GF-D8 (cell line): ENCODE results near the gene TPRX2.
"Not testable (repeated sequence)": the region's sequence is repeated elsewhere in the genome, so short reads cannot be mapped to it uniquely, and the experiment has no call there.

Experiments
- DNase-seq: peaks from one replicate; lab custom pipeline; 2025; lab: John Stamatoyannopoulos, UW

The TPRX2 gene

DNA sequence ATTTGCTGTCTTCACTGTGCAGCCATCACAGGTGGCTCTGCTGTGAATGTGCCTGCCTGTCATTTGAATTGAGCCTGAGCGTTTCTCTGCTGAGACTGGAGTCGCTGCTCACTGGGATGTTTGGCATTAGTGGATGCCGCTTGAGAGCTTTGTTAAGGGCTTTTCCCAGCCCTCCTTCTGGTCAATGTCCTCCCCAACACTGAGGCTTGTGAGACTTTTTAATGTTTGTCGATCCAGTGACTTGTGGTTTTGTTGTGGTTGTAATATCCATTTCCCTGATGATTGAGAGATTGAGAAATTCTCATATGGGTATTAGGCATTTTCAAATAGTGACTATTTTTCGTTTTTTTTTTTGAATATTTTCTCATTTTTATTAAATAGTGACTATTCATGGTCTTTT, 2.6 kb downstream of the TPRX2 start:
- no peak for DNase-seq

DNA sequence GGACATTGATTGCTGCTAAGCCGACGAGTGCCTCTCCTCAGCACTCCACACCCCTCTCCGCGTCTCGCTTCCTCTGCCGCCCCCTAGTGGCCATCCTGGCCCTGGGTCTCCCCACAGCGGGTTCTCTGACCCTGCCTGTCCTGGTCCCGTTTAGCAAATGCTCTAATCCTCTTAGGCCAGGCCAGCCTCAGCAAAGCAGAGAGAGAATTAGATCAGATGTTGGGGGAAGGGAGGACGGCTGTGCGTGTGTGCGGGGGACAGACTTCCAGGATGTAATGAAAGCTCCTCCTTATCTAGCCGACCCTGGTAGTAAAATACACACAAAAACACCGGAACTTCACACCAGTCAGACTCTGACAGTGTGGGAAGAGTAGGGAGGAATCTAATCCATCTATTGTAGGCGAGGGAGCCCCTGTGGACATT, 4.5 kb downstream of the TPRX2 start:
- DNase-seq = no peak

DNA sequence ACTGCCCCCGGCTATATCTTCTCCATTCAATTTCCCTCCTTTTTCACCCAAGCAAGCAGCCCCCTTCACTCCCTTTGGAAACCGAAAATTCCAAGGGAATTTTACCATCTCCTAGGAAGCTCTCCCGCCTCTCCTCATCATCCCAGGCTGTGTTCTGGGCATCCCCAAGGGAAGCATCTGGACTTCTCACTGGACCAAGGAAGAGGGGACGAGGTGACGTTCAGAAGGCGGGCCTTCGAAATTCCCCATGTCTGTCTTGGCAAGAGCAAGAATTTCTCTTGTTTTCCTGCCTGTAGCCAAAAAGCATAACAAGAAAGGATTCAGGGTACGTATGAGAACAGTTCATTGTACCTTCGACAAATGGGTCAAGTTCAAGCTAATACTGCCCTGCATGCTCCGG, 6.1 kb downstream of the TPRX2 start:
- no peak for DNase-seq

DNA sequence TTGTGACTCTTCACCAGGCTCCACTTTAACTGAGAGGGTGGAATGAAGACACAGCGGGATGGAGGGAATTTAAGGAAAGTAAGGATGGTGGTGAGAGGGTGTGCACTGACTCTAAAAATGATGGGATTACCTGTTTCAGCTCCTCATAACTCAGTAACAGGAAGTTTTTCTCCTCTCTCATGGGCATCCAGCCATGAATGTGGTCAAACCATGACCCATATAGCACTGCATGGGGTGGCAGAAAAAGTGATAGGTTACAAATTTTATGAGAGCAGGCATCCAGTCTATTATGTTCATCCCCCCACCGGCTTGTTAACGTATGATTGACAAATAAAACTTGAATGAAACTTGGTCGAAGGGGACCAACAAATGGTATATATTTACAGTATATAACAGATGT, 19.9 kb downstream of the TPRX2 start:
- no peak for DNase-seq

DNA sequence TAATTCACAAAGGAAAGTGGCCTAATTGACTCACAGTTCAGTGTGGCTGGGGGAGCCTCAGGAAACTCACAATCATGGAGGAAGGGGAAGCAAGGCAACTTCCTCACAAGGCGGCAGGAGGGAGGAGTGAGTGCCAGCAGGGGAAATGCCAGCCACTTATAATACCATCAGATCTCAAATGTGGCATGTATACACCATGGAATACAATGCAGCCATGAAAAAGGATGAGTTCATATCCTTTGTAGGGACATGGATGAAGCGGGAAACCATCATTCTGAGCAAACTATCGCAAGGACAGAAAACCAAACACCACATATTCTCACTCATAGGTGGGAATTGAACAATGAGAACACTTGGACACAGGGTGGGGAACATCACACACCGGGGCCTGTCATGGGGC, 20.4 kb downstream of the TPRX2 start:
- DNase-seq = not testable (repeated sequence)

DNA sequence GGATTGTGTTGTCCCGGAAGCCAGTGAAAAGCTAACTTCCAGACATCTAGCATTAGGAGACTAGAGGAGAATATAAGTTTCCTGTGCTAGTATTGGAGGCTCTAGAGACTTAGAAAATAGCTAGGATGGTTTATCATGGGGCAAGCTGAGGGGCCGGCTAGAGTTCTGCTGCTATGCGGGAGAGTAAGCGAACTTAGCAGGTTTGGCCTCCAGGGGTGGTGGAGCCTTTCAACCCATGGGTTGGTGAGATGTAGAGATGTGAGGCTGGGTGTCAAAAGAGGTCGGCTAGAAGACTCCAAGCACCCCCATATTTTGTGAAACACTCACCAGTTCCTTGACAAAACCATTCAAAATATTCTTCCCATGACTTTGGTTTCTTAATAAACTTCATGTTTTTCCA, 22.7 kb downstream of the TPRX2 start:
- DNase-seq = no peak

DNA sequence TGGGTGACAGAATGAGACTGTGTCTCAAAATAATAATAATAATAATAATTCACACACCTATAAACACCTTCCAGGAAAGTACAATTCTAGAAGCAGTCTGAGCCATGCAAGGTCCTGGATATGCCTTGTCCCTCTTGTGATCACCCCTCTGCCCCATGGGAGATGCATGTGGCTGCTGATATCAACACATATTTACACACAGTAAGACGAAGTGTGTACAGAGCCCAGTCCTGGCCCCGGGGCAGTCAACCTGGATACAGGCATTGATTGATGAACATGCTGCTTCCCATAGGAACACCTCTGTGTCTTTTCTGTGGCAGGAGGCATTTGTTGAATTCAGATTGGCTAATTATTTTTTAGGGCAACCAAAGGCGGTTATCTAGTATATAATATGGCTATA, 23.9 kb downstream of the TPRX2 start:
- no peak for DNase-seq

DNA sequence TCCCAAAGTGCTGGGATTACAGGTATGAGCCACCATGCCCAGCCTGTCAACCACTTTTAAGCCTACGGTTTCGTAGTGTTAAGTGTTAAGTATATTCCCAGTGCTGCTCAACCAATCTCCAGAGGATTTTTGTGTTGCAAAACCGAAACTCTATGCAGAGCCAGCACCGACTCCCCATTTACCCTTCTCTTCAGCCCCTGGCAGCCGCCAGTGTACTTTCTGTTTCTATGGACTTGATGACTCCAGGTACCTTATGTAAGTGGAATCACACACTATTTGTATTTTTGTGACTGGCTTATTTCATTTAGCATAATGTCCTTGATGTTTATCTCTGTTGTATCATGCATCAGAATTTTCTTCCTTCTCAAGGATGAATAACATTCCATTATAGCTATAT, 26.0 kb downstream of the TPRX2 start:
- DNase-seq = no peak

DNA sequence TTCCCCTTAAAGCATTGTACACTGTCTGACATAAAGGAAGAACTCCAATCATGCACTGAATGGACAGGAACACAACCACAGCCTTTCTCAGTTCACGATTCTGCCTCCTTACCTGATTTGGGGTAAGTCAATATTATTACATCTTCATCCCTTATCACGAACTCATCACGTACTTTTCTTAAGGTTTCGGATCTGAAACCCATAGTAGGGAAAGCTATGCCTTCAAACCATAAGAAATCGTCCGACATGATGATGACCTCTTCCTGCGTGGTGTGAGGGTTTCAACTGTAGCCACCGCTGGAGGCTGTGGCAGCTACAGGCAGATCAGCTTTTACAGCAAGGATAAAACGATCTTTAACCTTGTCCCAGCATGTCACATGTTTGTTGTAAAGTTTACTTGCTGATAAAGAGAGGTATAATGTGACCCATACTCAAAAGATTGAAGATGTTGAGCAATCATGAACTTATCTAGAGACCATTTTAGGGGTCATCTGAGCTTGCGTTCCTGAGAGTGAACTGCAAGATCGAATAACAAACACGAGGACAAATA, 27.1 kb downstream of the TPRX2 start, which contains the start of gene SULT2A1:
Gene SULT2A1, minus strand, starts transcription at position 306 of the 550 bp plus-strand sequence. Its CDS starts 58 bp downstream, at position 248.
- DNase-seq = no peak

DNA sequence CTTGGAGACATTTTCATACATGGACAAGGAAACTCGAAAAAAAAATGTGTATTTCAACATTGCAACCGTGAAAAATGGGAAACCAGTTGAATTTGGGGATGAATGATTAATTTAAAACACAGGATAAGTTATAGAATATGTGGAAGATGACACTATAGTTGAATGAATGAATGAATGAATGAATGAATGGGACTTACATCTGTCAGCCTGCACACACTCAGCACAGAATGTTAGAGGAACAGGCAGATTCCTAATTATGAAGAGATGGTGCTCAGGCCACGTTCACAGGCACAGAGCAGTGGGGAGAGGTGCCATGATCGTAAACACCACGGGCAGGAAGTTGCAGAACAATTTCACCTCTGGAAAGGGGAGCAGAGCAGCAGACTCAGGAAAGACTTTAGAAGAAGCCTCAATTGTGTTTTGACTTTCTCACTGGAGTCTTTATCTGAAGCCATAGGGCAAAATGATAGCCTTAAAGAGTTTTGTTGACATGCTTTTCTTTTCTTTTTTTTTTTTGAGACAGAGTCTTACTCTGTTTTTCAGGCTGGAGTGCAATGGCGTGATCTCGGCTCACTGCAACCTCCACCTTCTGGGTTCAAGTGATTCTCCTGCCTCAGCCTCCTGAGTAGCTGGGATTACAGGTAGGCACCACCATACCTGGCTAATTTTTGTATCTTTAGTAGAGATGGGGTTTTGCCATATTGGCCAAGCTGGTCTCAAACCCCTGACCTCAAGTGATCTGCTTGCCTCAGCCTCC, 32.0 kb downstream of the TPRX2 start:
- no peak for DNase-seq

DNA sequence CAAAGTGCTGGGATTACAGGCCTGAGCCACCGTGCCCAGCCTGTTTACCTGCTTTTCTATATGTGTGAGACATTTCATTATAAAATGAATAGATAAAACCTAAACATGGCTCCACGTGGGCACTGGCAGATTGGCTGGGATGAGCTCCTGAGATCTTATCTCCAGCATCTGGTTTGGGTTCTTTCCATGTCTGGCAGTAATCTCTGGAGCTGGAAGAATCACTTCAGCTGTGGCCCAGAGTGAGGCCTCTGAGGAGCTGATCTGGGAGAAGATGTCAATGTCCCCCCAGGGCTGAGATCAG, 32.5 kb downstream of the TPRX2 start:
- no peak for DNase-seq

DNA sequence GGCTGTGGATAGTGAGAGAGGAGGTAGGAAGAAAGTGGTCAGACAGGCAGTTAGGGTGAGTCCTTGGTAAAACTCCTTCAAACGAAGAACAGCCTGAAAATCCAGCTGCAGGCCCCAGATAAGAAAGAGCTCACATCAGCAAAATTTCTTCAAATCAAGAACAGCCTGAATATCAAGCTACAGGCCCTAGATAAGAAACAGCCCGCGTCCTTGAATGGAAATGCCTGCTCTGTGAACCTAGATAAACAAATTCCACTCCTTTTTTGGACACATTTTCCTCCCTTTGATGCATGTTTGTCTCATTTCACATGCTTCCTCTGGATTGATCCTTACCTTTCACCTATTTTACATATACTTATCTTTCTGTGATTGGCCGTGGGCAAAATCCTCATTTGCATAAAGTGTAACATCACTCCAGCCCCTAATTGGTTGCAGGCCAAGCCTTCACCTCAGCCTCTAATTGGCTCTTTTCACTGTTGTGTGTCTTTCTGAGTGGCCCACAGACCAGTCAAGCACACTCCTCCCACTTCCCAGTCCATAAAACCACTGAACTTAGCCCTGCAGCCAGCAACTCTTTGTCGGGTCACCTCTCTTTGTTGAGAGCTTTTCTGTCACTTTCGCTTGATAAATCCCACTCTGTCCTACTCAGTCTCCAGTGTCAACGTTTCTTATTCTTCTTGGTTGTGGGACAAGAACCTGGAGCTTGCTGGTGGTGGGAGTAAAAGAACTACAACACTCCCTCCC, 33.1 kb downstream of the TPRX2 start:
- no peak for DNase-seq

DNA sequence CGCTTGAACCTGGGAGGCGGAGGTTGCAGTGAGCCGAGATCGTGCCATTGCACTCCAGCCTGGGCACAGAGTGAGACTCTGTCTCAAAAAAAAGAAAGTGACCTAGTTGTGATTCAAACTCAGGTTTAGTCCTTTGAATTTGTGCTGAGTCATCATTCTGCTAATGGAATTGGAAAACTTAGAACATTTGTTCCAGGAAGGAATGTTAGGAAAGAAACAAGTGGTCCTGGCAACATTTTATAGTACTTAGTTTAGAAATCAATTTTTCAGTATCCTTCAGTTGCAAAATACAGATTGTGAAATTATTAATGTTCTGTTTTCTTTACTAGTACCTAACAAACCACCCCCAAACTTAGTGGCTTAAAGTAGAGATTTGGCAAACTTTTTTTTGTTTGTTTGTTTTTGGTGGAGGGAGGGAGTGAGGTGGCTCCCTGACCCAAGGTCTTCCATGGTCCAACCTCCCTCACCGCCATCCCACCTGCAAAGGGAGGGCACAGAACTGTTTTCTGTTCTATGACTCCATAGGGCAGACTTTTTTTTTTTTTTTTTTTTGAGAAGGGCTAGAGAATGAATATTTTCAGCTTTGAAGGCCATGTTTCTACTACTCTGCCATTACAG, 36.2 kb downstream of the TPRX2 start:
- no peak for DNase-seq

DNA sequence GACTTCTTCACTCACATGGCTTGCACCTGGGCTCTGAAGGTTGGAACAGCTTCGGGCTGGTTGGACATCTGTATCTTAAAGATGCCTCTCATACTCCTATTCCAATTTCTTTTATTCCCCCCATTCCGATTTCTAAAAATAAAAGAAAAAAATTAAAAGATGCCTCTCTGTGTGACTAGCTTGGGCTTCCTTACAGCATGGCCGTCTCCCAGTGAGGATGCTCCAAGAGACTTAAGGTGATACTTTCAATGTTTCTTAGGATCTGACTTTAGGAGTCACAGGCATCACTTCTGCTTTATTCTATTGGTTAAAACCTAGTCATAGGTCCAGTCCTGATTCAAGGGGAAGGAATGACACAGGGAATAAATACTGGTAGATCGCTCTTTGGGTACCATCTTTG, 37.0 kb downstream of the TPRX2 start:
- no peak for DNase-seq

DNA sequence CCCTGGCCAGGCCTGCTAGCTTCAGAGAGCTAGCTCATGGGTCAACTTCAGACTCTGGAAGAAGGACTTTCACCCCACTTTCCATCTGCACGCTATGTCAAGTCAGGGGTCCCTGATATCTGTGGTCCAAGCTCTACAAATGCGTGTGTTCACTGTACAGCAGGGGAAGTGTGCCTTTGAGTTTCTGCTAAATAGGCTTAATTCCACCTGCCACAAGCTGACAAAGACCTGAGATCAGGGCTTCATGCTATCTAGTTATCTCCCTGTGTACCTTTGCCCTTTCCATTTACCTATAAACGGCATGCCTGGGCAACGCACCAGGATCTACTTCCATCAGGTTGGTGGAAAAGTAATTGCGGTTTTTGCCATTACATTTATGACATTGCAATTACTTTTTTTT, 37.7 kb downstream of the TPRX2 start:
- no peak for DNase-seq

DNA sequence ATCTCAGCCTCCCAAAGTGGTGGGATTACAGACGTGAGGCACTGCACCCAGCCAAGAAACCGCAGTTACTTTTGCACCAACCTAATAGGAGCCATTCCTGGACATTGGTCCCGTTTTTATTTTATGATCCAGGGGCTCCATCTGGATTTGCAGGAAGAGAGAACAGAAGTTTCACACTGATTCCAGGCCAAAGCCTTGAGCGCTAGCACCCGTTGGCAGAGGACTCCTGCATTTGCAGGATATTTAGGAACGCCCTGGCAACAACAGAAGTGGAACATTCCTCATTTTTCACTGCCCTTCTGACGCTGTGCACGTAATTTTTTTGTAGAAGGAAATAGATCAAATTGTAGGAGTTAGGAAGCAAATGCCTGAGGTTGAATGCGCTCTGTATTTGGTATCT, 38.8 kb downstream of the TPRX2 start:
- no peak for DNase-seq

DNA sequence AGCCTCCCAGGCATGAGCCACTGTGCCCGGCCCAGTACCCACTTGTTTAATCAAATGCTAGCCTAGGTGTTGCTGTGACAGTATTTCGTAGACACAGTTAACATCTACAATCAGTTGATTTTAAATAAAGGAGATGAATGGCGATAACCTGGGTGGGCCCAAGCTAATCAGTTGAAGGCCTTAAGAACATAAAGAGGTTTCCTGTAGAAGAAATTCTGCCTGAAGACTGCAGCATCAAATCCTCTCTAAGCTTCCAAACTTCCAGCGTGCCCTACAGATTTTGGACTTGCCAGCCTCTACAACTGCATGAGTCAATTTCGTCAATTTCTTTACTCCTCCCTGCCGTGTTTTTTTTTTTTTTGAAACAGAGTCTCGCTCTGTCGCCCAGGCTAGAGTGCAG, 40.3 kb downstream of the TPRX2 start:
- DNase-seq = no peak

DNA sequence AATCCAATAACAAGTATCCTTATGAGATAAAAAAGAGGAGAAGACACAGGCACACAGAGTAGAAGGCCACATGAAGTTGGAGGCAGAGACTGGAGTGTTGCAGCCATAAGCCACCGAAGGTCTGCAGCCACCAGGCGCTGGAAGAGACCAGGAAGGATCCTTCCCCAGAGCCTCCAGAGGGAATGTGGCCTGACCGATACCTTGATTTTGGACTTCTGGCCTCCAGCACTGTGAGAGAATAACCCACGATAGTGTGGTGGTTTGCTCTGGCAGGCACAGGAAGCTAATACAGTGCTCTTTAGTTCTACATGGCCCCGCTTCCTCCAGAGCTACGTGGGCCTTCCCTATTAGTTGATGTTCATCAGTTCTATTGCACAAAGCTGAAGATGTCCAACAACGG, 42.3 kb downstream of the TPRX2 start:
- no peak for DNase-seq

DNA sequence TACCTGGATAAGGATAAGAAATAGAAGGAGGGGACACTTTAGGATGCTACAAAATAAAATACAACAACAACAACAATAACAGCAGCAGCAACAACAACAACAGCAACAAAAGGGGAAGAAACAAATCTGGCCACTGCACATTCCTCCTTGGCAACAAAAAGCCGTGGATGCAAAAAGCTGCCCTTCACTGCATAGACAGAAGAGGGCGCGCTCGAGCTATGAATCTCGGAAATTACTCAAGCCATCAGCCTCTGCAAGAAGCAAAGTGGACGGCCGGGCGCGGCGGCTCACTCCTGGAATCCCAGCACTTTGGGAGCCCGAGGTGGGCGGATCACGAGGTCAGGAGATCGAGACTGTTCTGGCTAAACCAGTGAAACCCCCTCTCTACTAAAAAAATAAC, 50.3 kb downstream of the TPRX2 start:
- DNase-seq = not testable (repeated sequence)

DNA sequence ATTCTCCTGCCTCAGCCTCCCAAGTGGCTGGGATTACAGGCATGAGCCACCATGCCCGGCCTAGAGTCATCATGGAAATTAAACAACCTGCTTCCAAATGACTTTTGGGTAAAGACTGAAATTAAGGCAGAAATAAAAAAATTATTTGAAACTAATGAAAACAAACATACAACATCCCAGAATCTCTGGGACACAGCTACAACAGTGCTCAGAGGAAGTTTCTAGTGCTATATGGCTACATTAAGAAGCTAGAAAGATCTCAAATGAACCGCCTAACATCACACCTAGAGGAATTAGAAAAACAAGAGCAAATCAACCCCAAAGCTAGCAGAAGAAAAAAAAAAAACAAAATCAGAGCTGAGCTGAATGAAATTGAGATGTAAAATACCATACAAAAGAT, 51.2 kb downstream of the TPRX2 start:
- not testable (repeated sequence) for DNase-seq
